Bronchial epithelial cell (primary cell): Measurements from ENCODE around the gene PRDM15. TPM values are rescaled to one million over a fixed set of nuclear protein-coding genes. Genes with fewer than 3 reads are reported as not detected.

Experiments used
- DNase-seq: peaks from one replicate; pipeline ENCODE4 v3.0.0-alpha.2; 2010; ENCODE audit warnings: low read depth
- FAIRE-seq: peaks from 2 replicates; lab custom pipeline; 2011; peaks lifted over from hg19 to GRCh38; lab: Jason Lieb, UNC
- H3K27me3 ChIP-seq: 2 replicates; pipeline ENCODE4 v1.5.1; 2011; ENCODE audit warnings: low read length; ENCODE audit not compliant: control insufficient read depth, insufficient read depth
- H3K36me3 ChIP-seq: 2 replicates; pipeline ENCODE4 v1.5.1; 2011; ENCODE audit warnings: low read length; ENCODE audit not compliant: control insufficient read depth, insufficient read depth
- H3K4me3 ChIP-seq: 2 replicates; pipeline ENCODE4 v1.5.1; 2011; ENCODE audit warnings: mild to moderate bottlenecking, low read depth, low read length, control low read depth
- total RNA-seq: library from RNA; depleted of rRNA; stranded (reverse); fragments of >200 nt; gene quantifications from 2 replicates; pipeline ENCODE4 v1.2.1, GENCODE V29; 2014
- TF ChIP-seq, protein P1 (sequence below): IDR thresholded peaks from 2 replicates; pipeline ENCODE4 v1.5.1; 2011; ENCODE audit warnings: mild to moderate bottlenecking, moderate library complexity, low read length, control low read depth, inconsistent platforms; ENCODE audit not compliant: insufficient read depth, severe bottlenecking

The PRDM15 gene
- total RNA-seq, 1 donor from 2014 or later: 6.1 TPM

DNA sequence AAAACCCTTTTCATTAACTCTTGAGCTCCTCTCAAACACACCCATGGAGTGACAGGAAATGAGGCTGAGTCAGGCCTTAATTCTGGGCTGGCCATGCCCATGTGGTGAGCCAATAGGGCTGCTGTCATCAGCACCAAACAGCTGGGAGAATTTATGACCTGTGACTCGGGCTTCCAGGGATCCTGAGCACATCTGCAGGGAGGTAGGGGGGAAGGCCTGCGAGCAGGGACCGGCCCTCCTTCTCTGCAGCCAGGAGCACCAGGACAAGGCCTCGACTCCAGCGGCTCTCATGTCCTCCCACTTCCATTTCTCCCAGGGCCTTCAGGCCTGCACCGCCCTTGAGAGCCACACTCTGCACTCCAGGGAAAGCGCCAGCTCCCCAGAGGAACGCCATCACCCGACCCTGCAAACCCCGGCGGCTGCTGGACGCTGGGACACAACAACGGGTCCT lies 126.9 kb downstream of the PRDM15 start:
- peak; percentile 84 for DNase-seq
- FAIRE-seq: peak; percentile 97
- H3K36me3 ChIP-seq: peaks cover 33% of the 10 kb centered on the region
- TF ChIP-seq, protein P1, sequence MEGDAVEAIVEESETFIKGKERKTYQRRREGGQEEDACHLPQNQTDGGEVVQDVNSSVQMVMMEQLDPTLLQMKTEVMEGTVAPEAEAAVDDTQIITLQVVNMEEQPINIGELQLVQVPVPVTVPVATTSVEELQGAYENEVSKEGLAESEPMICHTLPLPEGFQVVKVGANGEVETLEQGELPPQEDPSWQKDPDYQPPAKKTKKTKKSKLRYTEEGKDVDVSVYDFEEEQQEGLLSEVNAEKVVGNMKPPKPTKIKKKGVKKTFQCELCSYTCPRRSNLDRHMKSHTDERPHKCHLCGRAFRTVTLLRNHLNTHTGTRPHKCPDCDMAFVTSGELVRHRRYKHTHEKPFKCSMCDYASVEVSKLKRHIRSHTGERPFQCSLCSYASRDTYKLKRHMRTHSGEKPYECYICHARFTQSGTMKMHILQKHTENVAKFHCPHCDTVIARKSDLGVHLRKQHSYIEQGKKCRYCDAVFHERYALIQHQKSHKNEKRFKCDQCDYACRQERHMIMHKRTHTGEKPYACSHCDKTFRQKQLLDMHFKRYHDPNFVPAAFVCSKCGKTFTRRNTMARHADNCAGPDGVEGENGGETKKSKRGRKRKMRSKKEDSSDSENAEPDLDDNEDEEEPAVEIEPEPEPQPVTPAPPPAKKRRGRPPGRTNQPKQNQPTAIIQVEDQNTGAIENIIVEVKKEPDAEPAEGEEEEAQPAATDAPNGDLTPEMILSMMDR: no peak
- H3K4me3 ChIP-seq: no peak overlapping the region
- H3K27me3 ChIP-seq: no peaks in the 10 kb centered on the region

DNA sequence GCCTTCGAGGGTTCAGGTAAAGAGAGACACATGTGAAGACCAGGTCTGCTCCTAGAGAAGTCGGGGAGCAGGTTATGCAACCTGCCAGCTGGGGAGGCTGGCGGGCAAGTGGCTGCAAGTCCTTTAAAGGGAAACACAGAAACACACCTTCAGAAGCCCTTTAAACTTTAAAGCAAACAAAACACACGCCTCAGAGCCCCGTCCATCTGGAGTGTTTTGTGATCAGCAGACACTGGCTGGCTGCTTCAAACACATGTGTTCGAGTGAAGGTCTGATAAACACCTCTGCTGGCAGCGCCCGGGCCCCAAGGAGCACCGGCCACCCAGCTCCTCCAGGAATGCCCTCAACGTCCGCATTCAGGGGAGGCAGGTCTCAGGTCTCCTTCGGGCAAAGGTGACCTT lies 127.5 kb downstream of the PRDM15 start:
- DNase-seq (peak; percentile 92), FAIRE-seq (peak; percentile 73)
- TF ChIP-seq, protein P1: no peak
- H3K36me3 ChIP-seq: peaks cover 37% of the 10 kb centered on the region
- H3K27me3 ChIP-seq: no peaks in the 10 kb centered on the region
- H3K4me3 ChIP-seq: no peak overlapping the region

DNA sequence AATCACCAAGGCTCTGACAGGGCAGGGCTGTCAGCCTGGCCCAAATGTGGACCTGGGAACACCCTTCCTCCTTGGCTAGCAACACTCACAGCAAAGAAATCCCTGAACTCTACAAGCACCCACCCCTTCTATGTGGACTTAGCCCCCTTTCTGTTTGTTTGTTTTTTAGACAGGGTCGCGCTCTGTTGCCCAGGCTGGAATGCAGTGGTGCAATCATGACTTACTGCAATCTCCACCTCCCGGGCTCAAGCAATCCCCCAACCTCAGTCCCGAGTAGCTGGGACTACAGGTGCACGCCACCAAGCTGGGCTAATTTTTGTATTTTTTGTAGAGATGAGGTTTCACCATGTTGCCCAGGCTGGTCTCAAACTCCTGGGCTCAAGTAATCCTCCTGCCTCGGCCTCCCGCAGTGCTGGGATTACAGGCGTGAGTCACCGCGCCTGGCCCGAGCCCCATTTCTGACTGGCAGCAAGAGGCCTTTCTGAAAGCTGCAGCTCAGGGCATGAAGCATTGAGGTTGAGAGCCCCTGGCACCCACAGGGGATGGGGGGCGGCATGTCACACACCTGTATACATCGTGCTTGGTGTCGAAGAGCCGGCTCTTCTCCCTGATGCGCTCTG lies 128.5 kb downstream of the PRDM15 start:
- no peak for FAIRE-seq
- Histone ChIP-seq H3K27me3 (no peaks in the 10 kb centered on the region), H3K36me3 (peaks cover 38% of the 10 kb centered on the region), H3K4me3 (no peak overlapping the region)
- no peak for DNase-seq
- TF ChIP-seq, protein P1: no peak

DNA sequence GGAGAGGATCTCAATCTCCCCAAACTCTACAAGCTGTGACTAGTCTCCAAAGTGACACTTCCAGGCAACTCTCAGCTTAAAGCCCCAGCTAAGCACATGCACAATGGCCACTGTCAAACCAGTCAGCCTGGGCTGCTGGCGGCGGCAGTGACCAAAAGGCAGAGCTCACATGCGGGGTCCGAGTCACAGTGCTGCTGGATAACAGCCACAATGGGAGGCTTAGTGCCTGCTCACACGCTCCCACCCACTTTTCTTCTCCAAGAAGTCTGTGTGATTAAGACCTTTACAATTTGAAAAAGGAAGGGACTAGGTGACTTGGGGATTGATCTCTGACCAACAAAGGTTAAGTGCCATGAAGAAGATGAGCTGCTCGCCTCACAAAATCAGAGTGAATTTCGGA lies 129.1 kb downstream of the PRDM15 start:
- FAIRE-seq (no peak), DNase-seq (no peak)
- H3K27me3 ChIP-seq: no peaks in the 10 kb centered on the region
- H3K4me3 ChIP-seq: no peak overlapping the region
- H3K36me3 ChIP-seq: peaks cover 41% of the 10 kb centered on the region
- TF ChIP-seq, protein P1: no peak

DNA sequence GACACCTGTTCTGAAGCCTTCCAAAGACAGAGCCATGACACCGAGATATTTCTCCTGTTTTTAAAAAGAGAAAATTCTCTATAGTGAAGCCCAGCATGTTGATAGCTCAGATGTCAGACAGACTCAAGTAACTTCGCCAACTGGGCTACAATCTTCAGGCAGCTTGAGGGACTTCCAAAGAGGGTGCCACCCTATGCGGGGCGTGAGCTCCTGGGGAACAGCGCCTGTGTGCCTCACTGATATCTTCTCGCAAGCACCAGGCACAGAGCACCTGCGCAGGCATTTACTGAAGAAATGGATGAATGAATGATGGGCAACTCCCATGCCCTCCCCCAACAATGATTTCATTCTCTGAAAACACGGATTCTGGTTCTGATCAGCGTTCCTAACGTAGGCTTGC lies 129.9 kb downstream of the PRDM15 start:
- no peaks in the 10 kb centered on the region for H3K27me3 ChIP-seq
- H3K4me3 ChIP-seq: no peak overlapping the region
- DNase-seq (no peak), FAIRE-seq (peak; percentile 83)
- TF ChIP-seq, protein P1: no peak
- peaks cover 43% of the 10 kb centered on the region for H3K36me3 ChIP-seq

Other genes starting within 250 kb of the PRDM15 start
- 34.0 and 35.5 TPM in 2 replicates for gene RIPK4, start 112.3 kb downstream of the PRDM15 start, total RNA-seq
- 6.6 and 16.6 TPM in 2 replicates for gene C2CD2, start 74.7 kb upstream of the PRDM15 start, total RNA-seq
- 6.6 and 12.5 TPM in 2 replicates for gene ZBTB21, start 131.0 kb upstream of the PRDM15 start, total RNA-seq
- not detected in 2 replicates for gene UMODL1, start 192.0 kb upstream of the PRDM15 start, total RNA-seq